WTC11 (cell line): Measurements from ENCODE around the gene CACNG3. TPM values are rescaled to one million over a fixed set of nuclear protein-coding genes. Genes with fewer than 3 reads are reported as not detected.

Source experiments
- ATAC-seq: fragments of 200-7000 bp; cut with Tn5 transposase; 2 replicates; pipeline ENCODE4 v1.10.0; 2021; ENCODE audit warnings: mild to moderate bottlenecking, moderate library complexity
- CTCF ChIA-PET: fragments of 300-600 bp; sonication (Branson Sonifier 250); formaldehyde crosslinking; loops from one replicate; lab custom pipeline; 2021; ENCODE audit warnings: antibody characterized with exemption; lab: Charles Lee
- POLR2A ChIA-PET: fragments of 350-600 bp; sonication (Branson Sonifier 250); formaldehyde crosslinking; loops from one replicate; lab custom pipeline; 2021; ENCODE audit warnings: antibody characterized with exemption; lab: Charles Lee
- DNase-seq: peaks from one replicate; pipeline ENCODE4 v3.0.0; 2021; ENCODE audit warnings: low spot score
- H3K27ac Mint-ChIP-seq: 2 replicates; pipeline ENCODE4 v1.8.0; 2021; ENCODE audit warnings: mixed read lengths
- H3K27me3 Mint-ChIP-seq: 2 replicates; pipeline ENCODE4 v1.8.0; 2021; ENCODE audit warnings: low read depth, mild to moderate bottlenecking, moderate library complexity, mixed read lengths
- H3K36me3 Mint-ChIP-seq: 2 replicates; pipeline ENCODE4 v1.8.0; 2021; ENCODE audit warnings: mixed read lengths
- H3K4me1 Mint-ChIP-seq: 2 replicates; pipeline ENCODE4 v1.8.0; 2022; ENCODE audit warnings: mixed read lengths
- H3K4me3 Mint-ChIP-seq: 2 replicates; pipeline ENCODE4 v1.8.0; 2021; ENCODE audit warnings: mild to moderate bottlenecking, moderate library complexity, mixed read lengths
- H3K9me3 Mint-ChIP-seq: 2 replicates; pipeline ENCODE4 v1.8.0; 2021; ENCODE audit warnings: mixed read lengths
- ATF1 ChIP-seq: sonication (generic); formaldehyde crosslinking; IDR thresholded peaks from 2 replicates; pipeline ENCODE4 v1.8.1; 2023; ENCODE audit warnings: mild to moderate bottlenecking, moderate library complexity, missing genetic modification reagents
- ELF4 ChIP-seq: sonication (generic); formaldehyde crosslinking; IDR thresholded peaks from 2 replicates; pipeline ENCODE4 v1.8.1; 2022; ENCODE audit warnings: low read depth, mild to moderate bottlenecking, moderate library complexity, missing genetic modification reagents
- MXD4 ChIP-seq: fragments of 250-450 bp; sonication (Bioruptor Pico); IDR thresholded peaks from 2 replicates; pipeline ENCODE4 v1.8.0; 2021; ENCODE audit warnings: mild to moderate bottlenecking, moderate library complexity, borderline replicate concordance
- RELA ChIP-seq: sonication (generic); formaldehyde crosslinking; IDR thresholded peaks from 2 replicates; pipeline ENCODE4 v1.8.1; 2022; ENCODE audit warnings: missing genetic modification reagents, mild to moderate bottlenecking, borderline replicate concordance
- TEAD1 ChIP-seq: sonication (generic); formaldehyde crosslinking; IDR thresholded peaks from 2 replicates; pipeline ENCODE4 v1.8.0; 2022; ENCODE audit warnings: mild to moderate bottlenecking, missing genetic modification reagents
- ZNF317 ChIP-seq: sonication (generic); formaldehyde crosslinking; IDR thresholded peaks from 2 replicates; pipeline ENCODE4 v1.8.1; 2023; ENCODE audit warnings: low read depth, mild to moderate bottlenecking, moderate library complexity, missing genetic modification reagents, borderline replicate concordance
- total RNA-seq: library from RNA; stranded (reverse); gene quantifications from 3 replicates; pipeline ENCODE4 v1.2.3, GENCODE V29; 2021
- TF ChIP-seq, protein P1 (sequence below): fragments of 200-600 bp; IDR thresholded peaks from 2 replicates; pipeline ENCODE4 v1.8.0; 2022; ENCODE audit warnings: antibody characterized with exemption
- TF ChIP-seq, protein P2 (sequence below): sonication (generic); formaldehyde crosslinking; IDR thresholded peaks from 2 replicates; pipeline ENCODE4 v1.8.1; 2022; ENCODE audit warnings: low read depth, mild to moderate bottlenecking, moderate library complexity, missing genetic modification reagents, borderline replicate concordance
- TF ChIP-seq, protein P3 (sequence below): fragments of 250-450 bp; sonication (Bioruptor Pico); IDR thresholded peaks from 2 replicates; pipeline ENCODE4 v1.9.0; 2021; ENCODE audit warnings: mild to moderate bottlenecking
- TF ChIP-seq, protein P4 (sequence below): fragments of 250-450 bp; sonication (Bioruptor Pico); IDR thresholded peaks from 2 replicates; pipeline ENCODE4 v1.9.0; 2021; ENCODE audit warnings: mild to moderate bottlenecking, borderline replicate concordance
- TF ChIP-seq, protein P5 (sequence below): fragments of 250-450 bp; sonication (Bioruptor Pico); IDR thresholded peaks from 2 replicates; pipeline ENCODE4 v1.9.0; 2021; ENCODE audit warnings: mild to moderate bottlenecking
- TF ChIP-seq, protein P6 (sequence below): sonication (generic); formaldehyde crosslinking; IDR thresholded peaks from 2 replicates; pipeline ENCODE4 v1.8.0; 2023; ENCODE audit warnings: mild to moderate bottlenecking, missing genetic modification reagents

Gene CACNG3
- total RNA-seq, 1 experiment from 2014 or later: not detected

DNA sequence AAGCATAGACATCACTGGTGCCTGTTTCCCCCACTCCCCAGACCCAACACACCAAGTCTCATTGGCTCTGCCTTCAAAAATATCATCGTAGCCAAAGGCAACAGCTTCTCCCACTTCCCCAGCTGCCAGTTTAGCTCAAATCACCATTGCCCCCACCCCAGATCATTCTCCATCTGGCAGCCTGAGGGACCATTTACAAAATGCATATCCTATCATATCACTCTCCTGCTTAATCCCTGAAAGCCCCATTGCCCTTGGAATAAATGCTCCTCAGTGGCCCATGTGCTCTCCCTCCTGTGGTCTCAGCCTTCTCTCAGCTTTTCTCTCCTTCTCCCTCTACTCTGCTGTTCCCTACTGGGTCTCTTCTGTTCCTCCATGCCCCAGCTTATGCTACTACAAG, 68.3 kb downstream of the CACNG3 start:
- H3K4me3 Mint-ChIP-seq: no peak overlapping the region
- no peaks in the 10 kb centered on the region for H3K36me3 Mint-ChIP-seq
- POLR2A ChIA-PET: no interaction called here
- TF ChIP-seq, protein P1, sequence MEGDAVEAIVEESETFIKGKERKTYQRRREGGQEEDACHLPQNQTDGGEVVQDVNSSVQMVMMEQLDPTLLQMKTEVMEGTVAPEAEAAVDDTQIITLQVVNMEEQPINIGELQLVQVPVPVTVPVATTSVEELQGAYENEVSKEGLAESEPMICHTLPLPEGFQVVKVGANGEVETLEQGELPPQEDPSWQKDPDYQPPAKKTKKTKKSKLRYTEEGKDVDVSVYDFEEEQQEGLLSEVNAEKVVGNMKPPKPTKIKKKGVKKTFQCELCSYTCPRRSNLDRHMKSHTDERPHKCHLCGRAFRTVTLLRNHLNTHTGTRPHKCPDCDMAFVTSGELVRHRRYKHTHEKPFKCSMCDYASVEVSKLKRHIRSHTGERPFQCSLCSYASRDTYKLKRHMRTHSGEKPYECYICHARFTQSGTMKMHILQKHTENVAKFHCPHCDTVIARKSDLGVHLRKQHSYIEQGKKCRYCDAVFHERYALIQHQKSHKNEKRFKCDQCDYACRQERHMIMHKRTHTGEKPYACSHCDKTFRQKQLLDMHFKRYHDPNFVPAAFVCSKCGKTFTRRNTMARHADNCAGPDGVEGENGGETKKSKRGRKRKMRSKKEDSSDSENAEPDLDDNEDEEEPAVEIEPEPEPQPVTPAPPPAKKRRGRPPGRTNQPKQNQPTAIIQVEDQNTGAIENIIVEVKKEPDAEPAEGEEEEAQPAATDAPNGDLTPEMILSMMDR: no peak
- TF ChIP-seq, protein P2, sequence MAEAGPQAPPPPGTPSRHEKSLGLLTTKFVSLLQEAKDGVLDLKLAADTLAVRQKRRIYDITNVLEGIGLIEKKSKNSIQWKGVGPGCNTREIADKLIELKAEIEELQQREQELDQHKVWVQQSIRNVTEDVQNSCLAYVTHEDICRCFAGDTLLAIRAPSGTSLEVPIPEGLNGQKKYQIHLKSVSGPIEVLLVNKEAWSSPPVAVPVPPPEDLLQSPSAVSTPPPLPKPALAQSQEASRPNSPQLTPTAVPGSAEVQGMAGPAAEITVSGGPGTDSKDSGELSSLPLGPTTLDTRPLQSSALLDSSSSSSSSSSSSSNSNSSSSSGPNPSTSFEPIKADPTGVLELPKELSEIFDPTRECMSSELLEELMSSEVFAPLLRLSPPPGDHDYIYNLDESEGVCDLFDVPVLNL (CRISPR knock-in tag): no peak
- TF ChIP-seq ATF1 (CRISPR knock-in tag): no peak
- H3K27me3 Mint-ChIP-seq: no peaks in the 10 kb centered on the region; the same call in 1 of the 2 replicates
- H3K27ac Mint-ChIP-seq: no peak overlapping the region
- no peak for DNase-seq
- H3K4me1 Mint-ChIP-seq: peaks cover 12% of the 10 kb centered on the region
- CTCF ChIA-PET: interaction anchor here (2.0 kb wide), 1 partner anchor 180 kb away, joined by 9 read pairs; no protein-coding TSS in a partner anchor
- peaks cover 4% of the 10 kb centered on the region for H3K9me3 Mint-ChIP-seq
- ATAC-seq: no peak

DNA sequence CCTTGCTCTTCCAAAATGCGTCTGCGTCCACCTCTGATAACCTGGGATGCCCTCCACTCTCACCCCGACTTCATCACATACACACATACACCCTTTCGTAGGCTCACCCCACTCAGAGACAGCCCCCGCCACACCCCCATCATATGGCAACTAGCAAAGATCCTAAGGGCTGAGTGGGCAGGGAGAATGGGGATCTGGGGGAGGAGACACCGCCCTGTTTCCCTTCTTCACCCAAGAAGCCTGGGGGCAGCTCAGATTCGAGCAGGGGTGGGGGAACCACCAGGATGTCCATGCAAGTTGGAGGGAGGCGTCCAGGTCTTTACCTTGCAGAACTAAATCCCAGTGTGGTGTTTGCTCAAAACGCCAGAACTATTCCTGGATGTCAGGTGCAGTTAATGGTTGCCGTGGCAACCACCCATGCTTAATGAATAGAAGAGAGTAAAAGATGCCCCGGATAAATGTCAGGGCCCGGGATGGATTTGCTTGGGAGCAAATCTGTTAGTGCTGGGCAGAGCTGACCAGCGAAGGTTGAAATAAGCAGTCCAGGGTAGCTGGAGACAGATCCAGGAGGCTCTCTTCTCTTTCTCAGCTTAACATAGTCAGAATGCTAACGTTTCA, 72.8 kb downstream of the CACNG3 start:
- no peaks in the 10 kb centered on the region for H3K4me1 Mint-ChIP-seq
- peaks cover 4% of the 10 kb centered on the region for H3K9me3 Mint-ChIP-seq
- H3K36me3 Mint-ChIP-seq: no peaks in the 10 kb centered on the region
- DNase-seq (no peak), ATAC-seq (no peak)
- H3K27me3 Mint-ChIP-seq: no peaks in the 10 kb centered on the region; the same call in 1 of the 2 replicates
- ChIA-PET CTCF (interaction anchor here (1.8 kb wide), 1 partner anchor 176 kb away, joined by 4 read pairs; no protein-coding TSS in a partner anchor), POLR2A (no interaction called here)
- H3K27ac Mint-ChIP-seq: no peak overlapping the region
- no peak overlapping the region for H3K4me3 Mint-ChIP-seq
- TF ChIP-seq, protein P3, sequence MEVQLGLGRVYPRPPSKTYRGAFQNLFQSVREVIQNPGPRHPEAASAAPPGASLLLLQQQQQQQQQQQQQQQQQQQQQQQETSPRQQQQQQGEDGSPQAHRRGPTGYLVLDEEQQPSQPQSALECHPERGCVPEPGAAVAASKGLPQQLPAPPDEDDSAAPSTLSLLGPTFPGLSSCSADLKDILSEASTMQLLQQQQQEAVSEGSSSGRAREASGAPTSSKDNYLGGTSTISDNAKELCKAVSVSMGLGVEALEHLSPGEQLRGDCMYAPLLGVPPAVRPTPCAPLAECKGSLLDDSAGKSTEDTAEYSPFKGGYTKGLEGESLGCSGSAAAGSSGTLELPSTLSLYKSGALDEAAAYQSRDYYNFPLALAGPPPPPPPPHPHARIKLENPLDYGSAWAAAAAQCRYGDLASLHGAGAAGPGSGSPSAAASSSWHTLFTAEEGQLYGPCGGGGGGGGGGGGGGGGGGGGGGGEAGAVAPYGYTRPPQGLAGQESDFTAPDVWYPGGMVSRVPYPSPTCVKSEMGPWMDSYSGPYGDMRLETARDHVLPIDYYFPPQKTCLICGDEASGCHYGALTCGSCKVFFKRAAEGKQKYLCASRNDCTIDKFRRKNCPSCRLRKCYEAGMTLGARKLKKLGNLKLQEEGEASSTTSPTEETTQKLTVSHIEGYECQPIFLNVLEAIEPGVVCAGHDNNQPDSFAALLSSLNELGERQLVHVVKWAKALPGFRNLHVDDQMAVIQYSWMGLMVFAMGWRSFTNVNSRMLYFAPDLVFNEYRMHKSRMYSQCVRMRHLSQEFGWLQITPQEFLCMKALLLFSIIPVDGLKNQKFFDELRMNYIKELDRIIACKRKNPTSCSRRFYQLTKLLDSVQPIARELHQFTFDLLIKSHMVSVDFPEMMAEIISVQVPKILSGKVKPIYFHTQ (CRISPR knock-in tag): no peak
- TF ChIP-seq, protein P1: no peak
- TF ChIP-seq, protein P4, sequence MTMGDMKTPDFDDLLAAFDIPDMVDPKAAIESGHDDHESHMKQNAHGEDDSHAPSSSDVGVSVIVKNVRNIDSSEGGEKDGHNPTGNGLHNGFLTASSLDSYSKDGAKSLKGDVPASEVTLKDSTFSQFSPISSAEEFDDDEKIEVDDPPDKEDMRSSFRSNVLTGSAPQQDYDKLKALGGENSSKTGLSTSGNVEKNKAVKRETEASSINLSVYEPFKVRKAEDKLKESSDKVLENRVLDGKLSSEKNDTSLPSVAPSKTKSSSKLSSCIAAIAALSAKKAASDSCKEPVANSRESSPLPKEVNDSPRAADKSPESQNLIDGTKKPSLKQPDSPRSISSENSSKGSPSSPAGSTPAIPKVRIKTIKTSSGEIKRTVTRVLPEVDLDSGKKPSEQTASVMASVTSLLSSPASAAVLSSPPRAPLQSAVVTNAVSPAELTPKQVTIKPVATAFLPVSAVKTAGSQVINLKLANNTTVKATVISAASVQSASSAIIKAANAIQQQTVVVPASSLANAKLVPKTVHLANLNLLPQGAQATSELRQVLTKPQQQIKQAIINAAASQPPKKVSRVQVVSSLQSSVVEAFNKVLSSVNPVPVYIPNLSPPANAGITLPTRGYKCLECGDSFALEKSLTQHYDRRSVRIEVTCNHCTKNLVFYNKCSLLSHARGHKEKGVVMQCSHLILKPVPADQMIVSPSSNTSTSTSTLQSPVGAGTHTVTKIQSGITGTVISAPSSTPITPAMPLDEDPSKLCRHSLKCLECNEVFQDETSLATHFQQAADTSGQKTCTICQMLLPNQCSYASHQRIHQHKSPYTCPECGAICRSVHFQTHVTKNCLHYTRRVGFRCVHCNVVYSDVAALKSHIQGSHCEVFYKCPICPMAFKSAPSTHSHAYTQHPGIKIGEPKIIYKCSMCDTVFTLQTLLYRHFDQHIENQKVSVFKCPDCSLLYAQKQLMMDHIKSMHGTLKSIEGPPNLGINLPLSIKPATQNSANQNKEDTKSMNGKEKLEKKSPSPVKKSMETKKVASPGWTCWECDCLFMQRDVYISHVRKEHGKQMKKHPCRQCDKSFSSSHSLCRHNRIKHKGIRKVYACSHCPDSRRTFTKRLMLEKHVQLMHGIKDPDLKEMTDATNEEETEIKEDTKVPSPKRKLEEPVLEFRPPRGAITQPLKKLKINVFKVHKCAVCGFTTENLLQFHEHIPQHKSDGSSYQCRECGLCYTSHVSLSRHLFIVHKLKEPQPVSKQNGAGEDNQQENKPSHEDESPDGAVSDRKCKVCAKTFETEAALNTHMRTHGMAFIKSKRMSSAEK (CRISPR knock-in tag): no peak
- no peak for TF ChIP-seq TEAD1 (CRISPR knock-in tag)
- TF ChIP-seq, protein P5, sequence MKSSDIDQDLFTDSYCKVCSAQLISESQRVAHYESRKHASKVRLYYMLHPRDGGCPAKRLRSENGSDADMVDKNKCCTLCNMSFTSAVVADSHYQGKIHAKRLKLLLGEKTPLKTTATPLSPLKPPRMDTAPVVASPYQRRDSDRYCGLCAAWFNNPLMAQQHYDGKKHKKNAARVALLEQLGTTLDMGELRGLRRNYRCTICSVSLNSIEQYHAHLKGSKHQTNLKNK (CRISPR knock-in tag): no peak
- TF ChIP-seq MXD4 (CRISPR knock-in tag): no peak
- TF ChIP-seq, protein P6, sequence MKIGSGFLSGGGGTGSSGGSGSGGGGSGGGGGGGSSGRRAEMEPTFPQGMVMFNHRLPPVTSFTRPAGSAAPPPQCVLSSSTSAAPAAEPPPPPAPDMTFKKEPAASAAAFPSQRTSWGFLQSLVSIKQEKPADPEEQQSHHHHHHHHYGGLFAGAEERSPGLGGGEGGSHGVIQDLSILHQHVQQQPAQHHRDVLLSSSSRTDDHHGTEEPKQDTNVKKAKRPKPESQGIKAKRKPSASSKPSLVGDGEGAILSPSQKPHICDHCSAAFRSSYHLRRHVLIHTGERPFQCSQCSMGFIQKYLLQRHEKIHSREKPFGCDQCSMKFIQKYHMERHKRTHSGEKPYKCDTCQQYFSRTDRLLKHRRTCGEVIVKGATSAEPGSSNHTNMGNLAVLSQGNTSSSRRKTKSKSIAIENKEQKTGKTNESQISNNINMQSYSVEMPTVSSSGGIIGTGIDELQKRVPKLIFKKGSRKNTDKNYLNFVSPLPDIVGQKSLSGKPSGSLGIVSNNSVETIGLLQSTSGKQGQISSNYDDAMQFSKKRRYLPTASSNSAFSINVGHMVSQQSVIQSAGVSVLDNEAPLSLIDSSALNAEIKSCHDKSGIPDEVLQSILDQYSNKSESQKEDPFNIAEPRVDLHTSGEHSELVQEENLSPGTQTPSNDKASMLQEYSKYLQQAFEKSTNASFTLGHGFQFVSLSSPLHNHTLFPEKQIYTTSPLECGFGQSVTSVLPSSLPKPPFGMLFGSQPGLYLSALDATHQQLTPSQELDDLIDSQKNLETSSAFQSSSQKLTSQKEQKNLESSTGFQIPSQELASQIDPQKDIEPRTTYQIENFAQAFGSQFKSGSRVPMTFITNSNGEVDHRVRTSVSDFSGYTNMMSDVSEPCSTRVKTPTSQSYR (CRISPR knock-in tag): no peak
- no peak for TF ChIP-seq RELA (CRISPR knock-in tag)
- TF ChIP-seq ELF4: no peak
- TF ChIP-seq ZNF317 (CRISPR knock-in tag): no peak
